Measurements from ENCODE around the gene FCHSD2.

- no peak for TF ChIP-seq POLR2AphosphoS5 (IDR thresholded peaks at IDR 0.05; ENCODE audit: insufficient read depth, low read depth, low read length)
- no peak for TF ChIP-seq CTCF (IDR thresholded peaks at IDR 0.05; ENCODE audit: extremely low read depth in 1 of 2, insufficient read depth in 1 of 2, low read depth in 1 of 2, low read length in 2 of 2)
- no peak for TF ChIP-seq MYC (IDR thresholded peaks at IDR 0.05; ENCODE audit: low read depth, low read length)
- no peak for TF ChIP-seq EZH2 (IDR thresholded peaks at IDR 0.05; ENCODE audit: borderline replicate concordance, low read depth, low read length, severe bottlenecking)
Observed at GRCh38 chr11:72925656-72926055, 216.5 kb downstream of the FCHSD2 start.

All from endothelial cell of umbilical vein (primary cell).